Islet of Langerhans (tissue), 1 donor: ENCODE data around the gene PRSS33.

Source experiments
- FAIRE-seq: peaks from one replicate; lab custom pipeline; 2011; peaks lifted over from hg19 to GRCh38; lab: Jason Lieb, UNC

PRSS33 gene

DNA sequence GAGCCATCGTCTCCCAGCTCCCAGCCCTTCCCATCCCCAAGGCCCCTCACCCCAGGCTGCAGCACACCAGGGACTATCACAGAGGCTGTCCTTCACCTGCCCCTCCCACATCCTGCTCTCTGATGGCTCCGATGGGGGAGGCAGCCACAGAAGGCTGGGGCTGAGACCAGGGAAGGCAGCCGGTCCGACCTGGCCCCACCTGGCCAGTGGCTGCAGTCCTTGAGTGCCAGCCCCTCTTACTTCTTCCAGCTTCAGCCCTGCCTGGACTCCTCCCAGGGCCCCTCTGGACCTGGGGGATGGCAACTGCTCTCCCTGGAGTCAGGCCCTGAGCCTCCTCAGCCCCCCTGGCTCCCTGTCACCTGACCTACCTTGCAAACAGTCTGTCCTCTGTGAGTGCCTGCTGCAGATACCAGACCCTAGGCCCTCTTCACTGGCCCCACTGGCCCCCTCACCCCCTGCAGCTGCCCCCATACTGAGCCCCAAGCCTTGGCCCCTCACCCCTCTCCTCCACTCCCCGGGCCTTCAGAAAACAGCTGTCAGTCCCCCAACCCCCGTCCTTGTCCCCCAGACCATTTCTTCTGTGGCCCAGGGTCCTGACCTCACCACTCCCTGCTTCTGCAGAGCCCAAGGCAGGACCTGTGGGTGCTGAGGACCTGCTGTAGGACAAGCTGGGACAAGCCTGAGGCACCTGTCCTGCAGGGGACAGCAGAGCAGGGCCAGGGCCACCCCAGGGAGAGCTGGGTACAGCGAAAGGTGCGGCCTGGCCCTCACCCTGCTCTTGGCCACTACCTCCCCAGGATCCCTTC lies 47.5 kb downstream of the PRSS33 start:
- no peak for FAIRE-seq

DNA sequence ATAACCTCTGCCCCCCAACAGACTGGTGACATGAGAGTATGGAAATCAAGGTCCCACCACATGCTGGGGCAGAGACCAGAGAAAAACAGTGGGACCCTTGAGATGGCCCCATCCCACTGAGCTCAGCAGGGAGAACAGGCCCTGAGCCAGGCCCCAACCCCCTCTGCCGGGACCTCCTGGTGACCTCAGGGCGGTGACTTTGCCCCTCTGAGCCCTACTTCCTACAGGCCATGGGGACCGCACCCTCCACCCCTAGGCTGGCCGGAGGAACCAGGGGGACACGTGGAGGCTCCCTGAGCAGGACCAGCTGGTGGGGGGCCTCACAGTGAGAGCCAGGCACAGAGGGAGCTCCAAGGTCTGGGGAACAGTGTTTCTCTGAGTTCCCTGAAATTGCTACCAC lies 48.7 kb downstream of the PRSS33 start:
- FAIRE-seq: no peak

- FAIRE-seq: no peak
Measured at GRCh38 chr16:2737895-2738418, 49.4 kb downstream of the PRSS33 start.

- FAIRE-seq: no peak
Measured at GRCh38 chr16:2737238-2737605, 50.1 kb downstream of the PRSS33 start.

DNA sequence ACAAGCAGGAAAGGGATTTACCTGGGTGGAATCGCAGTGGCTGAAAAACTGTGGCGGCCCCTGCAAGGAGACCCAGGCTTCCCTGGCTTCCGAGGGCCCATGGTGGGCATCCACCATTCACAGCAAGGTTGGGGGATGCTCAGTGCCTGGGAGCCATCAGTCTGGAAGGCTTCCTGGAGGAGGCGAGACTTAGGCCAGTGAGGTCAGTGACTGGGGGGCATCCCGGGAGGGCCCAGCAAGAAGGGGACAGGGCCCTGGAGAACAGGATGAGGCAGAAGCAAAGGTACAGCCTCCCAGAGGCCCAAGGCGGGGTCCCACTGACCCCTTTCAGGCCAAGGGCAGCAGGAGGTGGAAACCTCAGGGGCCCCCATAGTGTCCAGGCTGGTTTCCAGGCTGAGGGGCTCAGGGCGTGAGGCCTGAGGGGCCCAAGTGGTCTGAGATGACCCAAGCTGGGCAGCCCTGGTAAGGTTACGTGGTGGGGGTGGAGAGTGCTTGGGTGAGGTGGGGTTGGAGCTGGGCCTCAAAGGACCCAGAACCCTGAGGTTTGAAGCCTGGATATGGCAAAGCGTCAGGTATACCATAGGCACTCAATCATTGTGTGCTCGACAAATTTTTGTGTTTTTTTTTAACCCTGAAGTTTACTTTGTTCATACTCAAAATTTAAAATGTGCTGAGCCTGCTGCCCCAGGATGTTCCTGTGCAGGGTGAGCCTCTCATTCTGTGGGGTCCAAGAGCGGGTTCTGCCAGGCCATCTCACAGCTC lies 50.7 kb downstream of the PRSS33 start:
- FAIRE-seq: no peak

GRCh38 chr16:2734844-2735515 lies 52.4 kb downstream of the PRSS33 start:
- FAIRE-seq: no peak
